Natural killer cell treated with Interleukin-12 subunit alpha and Interleukin-12 subunit beta and Interleukin-15 and Interleukin-18, amount 100 ng/mL, for 72 hours (primary cell): ENCODE measurements around the gene CPNE7. TPM values are rescaled to one million over a fixed set of nuclear protein-coding genes. Genes with fewer than 3 reads are reported as not detected.

Source experiments
- ATAC-seq, 2 donors: fragments of 150-1000 bp; cut with Tn5 transposase in 1 of 2; sonication (Bioruptor Pico), chemical (Tn5 transposase) in 1 of 2; 2 replicates each; pipeline ENCODE4 v1.10.0; 2021
- DNase-seq: peaks from one replicate; pipeline ENCODE4 v3.0.0; 2022; ENCODE audit warnings: low spot score
- H3K27ac Mint-ChIP-seq, 2 donors: 1 replicate in 1 of 2; 2 replicates in 1 of 2; pipeline ENCODE4 v1.8.0; 2022; ENCODE audit warnings: mixed read lengths in 2 of 2, mild to moderate bottlenecking in 1 of 2, moderate library complexity in 1 of 2
- H3K27me3 Mint-ChIP-seq, 2 donors: 1 replicate in 1 of 2; 2 replicates in 1 of 2; pipeline ENCODE4 v1.8.0; 2022; ENCODE audit warnings: mixed read lengths in 2 of 2
- H3K36me3 Mint-ChIP-seq: one replicate; pipeline ENCODE4 v1.8.0; 2022; ENCODE audit warnings: mixed read lengths
- H3K4me1 Mint-ChIP-seq, 2 donors: 1 replicate in 1 of 2; 2 replicates in 1 of 2; pipeline ENCODE4 v1.8.0; 2022; ENCODE audit warnings: low read depth in 2 of 2, mixed read lengths in 2 of 2, mild to moderate bottlenecking in 1 of 2
- H3K4me3 Mint-ChIP-seq: one replicate; pipeline ENCODE4 v1.8.0; 2022; ENCODE audit warnings: mixed read lengths
- H3K9me3 Mint-ChIP-seq: 2 replicates; pipeline ENCODE4 v1.8.0; 2022; ENCODE audit warnings: mixed read lengths
- total RNA-seq, 2 donors: library from RNA; stranded (reverse); gene quantifications; one replicate each; pipeline ENCODE4 v1.2.3, GENCODE V29; 2022

CPNE7 gene
- total RNA-seq, 2 donors from 2014 or later, result 0.81 to 4.2 TPM

- Mint-ChIP-seq H3K4me1 (peaks cover 6 to 13% of the 10 kb centered on the region in 2 donors), H3K27me3 (no peaks in the 10 kb centered on the region), H3K27ac (no peak overlapping the region), H3K36me3 (no peaks in the 10 kb centered on the region), H3K4me3 (no peak overlapping the region), H3K9me3 (no peaks in the 10 kb centered on the region)
- DNase-seq (no peak), ATAC-seq (no peak)
Measured at GRCh38 chr16:89555780-89556179, 19.8 kb upstream of the CPNE7 start.

GRCh38 chr16:89556750-89557689 is 18.5 kb upstream of the CPNE7 start:
- peak in 1 of 2 donors; percentile 54 for ATAC-seq
- Mint-ChIP-seq H3K27me3 (no peaks in the 10 kb centered on the region), H3K9me3 (no peaks in the 10 kb centered on the region), H3K4me3 (no peak overlapping the region), H3K4me1 (peaks cover 13 to 19% of the 10 kb centered on the region in 2 donors), H3K27ac (no peak overlapping the region), H3K36me3 (peaks cover 7% of the 10 kb centered on the region)
- DNase-seq, result peak; percentile 69

GRCh38 chr16:89557690-89558490 is 17.7 kb upstream of the CPNE7 start:
- ATAC-seq (no peak), DNase-seq (no peak)
- H3K36me3 Mint-ChIP-seq, result peaks cover 15% of the 10 kb centered on the region
- no peak overlapping the region for H3K27ac Mint-ChIP-seq
- H3K4me1 Mint-ChIP-seq, result peaks cover 20 to 24% of the 10 kb centered on the region in 2 donors
- no peak overlapping the region for H3K4me3 Mint-ChIP-seq
- no peaks in the 10 kb centered on the region for H3K9me3 Mint-ChIP-seq
- no peaks in the 10 kb centered on the region for H3K27me3 Mint-ChIP-seq

GRCh38 chr16:89560378-89561141 is 15.0 kb upstream of the CPNE7 start, which contains the start of gene RPL13:
Gene RPL13 (plus strand): TSS chr16:89560682. CDS start chr16:89560960, 278 bp downstream.
- ATAC-seq, result peak; percentile 95 to 99
- Mint-ChIP-seq H3K4me3 (peak within 1 kb of the TSS; percentile 95), H3K27ac (peak within 1 kb of the TSS; percentile 93 to 99), H3K9me3 (no peaks in the 10 kb centered on the region), H3K36me3 (peaks cover 23% of the 10 kb centered on the region), H3K27me3 (no peaks in the 10 kb centered on the region), H3K4me1 (peaks cover 36 to 38% of the 10 kb centered on the region in 2 donors)
- peak; percentile 94 for DNase-seq

DNA sequence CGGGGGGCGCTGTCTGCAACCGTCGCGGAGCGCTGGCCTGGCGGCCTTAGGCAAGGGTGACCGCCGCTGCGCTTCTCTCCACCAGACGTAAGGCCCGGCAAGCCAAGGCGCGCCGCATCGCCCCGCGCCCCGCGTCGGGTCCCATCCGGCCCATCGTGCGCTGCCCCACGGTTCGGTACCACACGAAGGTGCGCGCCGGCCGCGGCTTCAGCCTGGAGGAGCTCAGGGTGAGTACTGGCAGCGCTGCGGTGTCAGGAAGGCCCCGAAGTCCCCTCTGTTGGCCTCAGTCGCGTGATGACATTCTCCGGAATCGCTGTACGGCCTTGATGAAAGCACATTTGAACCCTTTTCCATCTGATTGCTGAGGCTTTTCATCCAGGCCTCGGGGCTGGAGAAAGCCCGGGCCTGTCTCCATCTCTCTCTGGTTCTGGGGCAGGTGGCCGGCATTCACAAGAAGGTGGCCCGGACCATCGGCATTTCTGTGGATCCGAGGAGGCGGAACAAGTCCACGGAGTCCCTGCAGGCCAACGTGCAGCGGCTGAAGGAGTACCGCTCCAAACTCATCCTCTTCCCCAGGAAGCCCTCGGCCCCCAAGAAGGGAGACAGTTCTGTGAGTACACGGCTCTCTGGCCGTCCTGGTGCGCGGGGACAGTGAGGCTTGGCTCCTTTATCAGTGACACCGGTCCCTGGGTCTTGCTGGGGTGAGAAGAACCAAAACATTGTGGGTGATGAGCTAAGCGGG is 14.2 kb upstream of the CPNE7 start:
- Mint-ChIP-seq H3K27me3 (no peaks in the 10 kb centered on the region), H3K36me3 (peaks cover 23% of the 10 kb centered on the region), H3K4me1 (peaks cover 39 to 44% of the 10 kb centered on the region in 2 donors), H3K27ac (peak overlapping the region; percentile 77 to 88), H3K4me3 (peak overlapping the region; percentile 89), H3K9me3 (no peaks in the 10 kb centered on the region)
- ATAC-seq (no peak), DNase-seq (no peak)

DNA sequence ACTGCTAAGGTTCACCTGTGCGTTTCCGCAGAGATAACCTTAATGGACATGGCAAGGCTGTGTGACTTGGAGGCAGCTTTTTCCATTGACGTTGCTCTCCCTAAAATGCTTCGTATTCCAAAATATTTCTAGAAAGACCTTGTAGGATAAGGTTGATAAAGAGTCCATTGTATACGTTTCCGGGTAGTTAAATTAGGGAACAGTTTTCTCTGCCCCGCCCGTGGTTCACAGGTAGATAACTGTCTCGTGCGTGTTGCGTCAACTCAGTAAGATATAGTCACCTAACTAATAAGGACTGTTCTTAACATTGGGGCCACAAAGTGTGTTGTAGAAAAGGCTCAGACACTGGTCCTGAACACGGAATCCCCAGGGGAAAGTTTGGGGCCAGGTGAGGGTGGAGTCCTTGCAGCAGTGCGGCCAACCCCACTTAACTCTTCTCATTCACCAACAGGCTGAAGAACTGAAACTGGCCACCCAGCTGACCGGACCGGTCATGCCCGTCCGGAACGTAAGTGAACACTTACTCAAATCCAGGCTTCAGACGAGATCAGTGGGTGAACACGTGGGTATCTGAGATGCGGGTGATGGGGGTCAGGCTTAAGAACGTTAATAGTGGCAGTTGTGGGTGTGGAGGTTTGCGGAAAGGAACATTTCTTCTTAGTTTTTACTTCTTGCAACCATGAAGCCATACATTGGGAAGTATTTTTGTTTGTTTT is 13.5 kb upstream of the CPNE7 start:
- Mint-ChIP-seq H3K9me3 (no peaks in the 10 kb centered on the region), H3K4me1 (peaks cover 39 to 46% of the 10 kb centered on the region in 2 donors), H3K27ac (peak overlapping the region; percentile 77 to 88), H3K36me3 (peaks cover 23% of the 10 kb centered on the region), H3K27me3 (no peaks in the 10 kb centered on the region), H3K4me3 (peak overlapping the region; percentile 89)
- ATAC-seq, result no peak
- DNase-seq, result no peak

DNA sequence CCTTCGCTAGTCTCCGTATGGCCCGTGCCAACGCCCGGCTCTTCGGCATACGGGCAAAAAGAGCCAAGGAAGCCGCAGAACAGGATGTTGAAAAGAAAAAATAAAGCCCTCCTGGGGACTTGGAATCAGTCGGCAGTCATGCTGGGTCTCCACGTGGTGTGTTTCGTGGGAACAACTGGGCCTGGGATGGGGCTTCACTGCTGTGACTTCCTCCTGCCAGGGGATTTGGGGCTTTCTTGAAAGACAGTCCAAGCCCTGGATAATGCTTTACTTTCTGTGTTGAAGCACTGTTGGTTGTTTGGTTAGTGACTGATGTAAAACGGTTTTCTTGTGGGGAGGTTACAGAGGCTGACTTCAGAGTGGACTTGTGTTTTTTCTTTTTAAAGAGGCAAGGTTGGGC is 12.6 kb upstream of the CPNE7 start:
- Mint-ChIP-seq H3K27me3 (no peaks in the 10 kb centered on the region), H3K9me3 (no peaks in the 10 kb centered on the region), H3K36me3 (peaks cover 23% of the 10 kb centered on the region), H3K4me1 (peaks cover 32 to 46% of the 10 kb centered on the region in 2 donors), H3K4me3 (peak overlapping the region; percentile 89), H3K27ac (peak overlapping the region; percentile 77 to 88)
- ATAC-seq, result no peak
- DNase-seq, result no peak

GRCh38 chr16:89563639-89564392 is 11.7 kb upstream of the CPNE7 start:
- DNase-seq (no peak), ATAC-seq (no peak)
- peaks cover 32 to 46% of the 10 kb centered on the region in 2 donors for H3K4me1 Mint-ChIP-seq
- H3K4me3 Mint-ChIP-seq, result peak overlapping the region; percentile 39
- peak overlapping the region; percentile 58 to 77 for H3K27ac Mint-ChIP-seq
- no peaks in the 10 kb centered on the region for H3K9me3 Mint-ChIP-seq
- H3K27me3 Mint-ChIP-seq, result no peaks in the 10 kb centered on the region
- peaks cover 23% of the 10 kb centered on the region for H3K36me3 Mint-ChIP-seq

- H3K27ac Mint-ChIP-seq, result peak overlapping the region; percentile 35 to 58
- H3K9me3 Mint-ChIP-seq, result no peaks in the 10 kb centered on the region
- DNase-seq (no peak), ATAC-seq (no peak)
- peak overlapping the region; percentile 65 for H3K4me3 Mint-ChIP-seq
- H3K27me3 Mint-ChIP-seq, result no peaks in the 10 kb centered on the region
- H3K36me3 Mint-ChIP-seq, result peaks cover 23% of the 10 kb centered on the region
- peaks cover 29 to 43% of the 10 kb centered on the region in 2 donors for H3K4me1 Mint-ChIP-seq
Measured at GRCh38 chr16:89564476-89565255, 10.9 kb upstream of the CPNE7 start.

DNA sequence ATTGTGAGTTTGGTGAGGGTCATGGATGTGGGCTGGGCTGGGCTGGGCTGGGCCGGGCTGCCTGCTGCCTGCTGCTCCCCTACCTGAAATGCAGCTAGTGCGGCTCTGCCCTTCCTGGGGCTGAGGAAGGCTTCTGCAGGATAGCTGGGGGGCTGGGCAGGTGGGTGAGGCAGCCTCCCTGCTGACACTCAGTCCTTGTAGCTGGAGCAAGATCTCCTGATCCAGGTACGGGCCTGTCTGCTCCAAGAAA is 10.4 kb upstream of the CPNE7 start:
- Mint-ChIP-seq H3K9me3 (no peaks in the 10 kb centered on the region), H3K4me1 (peaks cover 26 to 40% of the 10 kb centered on the region in 2 donors), H3K4me3 (peak overlapping the region; percentile 65), H3K27me3 (no peaks in the 10 kb centered on the region), H3K36me3 (peaks cover 23% of the 10 kb centered on the region), H3K27ac (peak overlapping the region in 1 of 2 donors; percentile 35)
- ATAC-seq, result no peak
- no peak for DNase-seq

- Mint-ChIP-seq H3K9me3 (no peaks in the 10 kb centered on the region), H3K4me1 (peaks cover 26 to 40% of the 10 kb centered on the region in 2 donors), H3K27me3 (no peaks in the 10 kb centered on the region), H3K4me3 (peak overlapping the region; percentile 42), H3K27ac (peak overlapping the region in 1 of 2 donors; percentile 35), H3K36me3 (peaks cover 23% of the 10 kb centered on the region)
- DNase-seq, result no peak
- peak; percentile 50 to 54 for ATAC-seq
Measured at GRCh38 chr16:89565506-89566372, 9.8 kb upstream of the CPNE7 start.
